Ishikawa (cell line): ENCODE measurements around the gene ABCC8.

Experiments used
- CEBPB ChIP-seq: IDR thresholded peaks from 2 replicates; pipeline ENCODE4 v1.6.1; 2012
- CREB1 ChIP-seq: IDR thresholded peaks from 2 replicates; pipeline ENCODE4 v1.6.1; 2012; ENCODE audit warnings: low read depth
- EGR1 ChIP-seq: IDR thresholded peaks from 2 replicates; pipeline ENCODE4 v1.6.1; 2012
- EP300 ChIP-seq: IDR thresholded peaks from 2 replicates; pipeline ENCODE4 v1.6.1; 2012; ENCODE audit warnings: borderline replicate concordance
- FOXM1 ChIP-seq: IDR thresholded peaks from 2 replicates; pipeline ENCODE4 v1.6.1; 2012; ENCODE audit warnings: low read depth, borderline replicate concordance
- NFIC ChIP-seq: IDR thresholded peaks from 2 replicates; pipeline ENCODE4 v1.6.1; 2012
- RAD21 ChIP-seq: IDR thresholded peaks from 2 replicates; pipeline ENCODE4 v1.6.1; 2012; ENCODE audit warnings: low read depth
- TAF1 ChIP-seq: IDR thresholded peaks from 2 replicates; pipeline ENCODE4 v1.6.1; 2012; ENCODE audit warnings: low read depth, mild to moderate bottlenecking
- TCF12 ChIP-seq: IDR thresholded peaks from 2 replicates; pipeline ENCODE4 v1.6.1; 2012; ENCODE audit warnings: low read depth
- TEAD4 ChIP-seq: IDR thresholded peaks from 2 replicates; pipeline ENCODE4 v1.6.1; 2012
- YY1 ChIP-seq: IDR thresholded peaks from 2 replicates; pipeline ENCODE4 v1.6.1; 2012; ENCODE audit warnings: low read depth
- ZBTB7A ChIP-seq: IDR thresholded peaks from 2 replicates; pipeline ENCODE4 v1.6.1; 2012; ENCODE audit warnings: low read depth
- TF ChIP-seq, protein P1 (sequence below): IDR thresholded peaks from 2 replicates; pipeline ENCODE4 v1.6.1; 2012; ENCODE audit warnings: low read depth, mild to moderate bottlenecking
- TF ChIP-seq, protein P2 (sequence below): IDR thresholded peaks from 2 replicates; pipeline ENCODE4 v1.6.1; 2012
- TF ChIP-seq, protein P3 (sequence below): IDR thresholded peaks from 2 replicates; pipeline ENCODE4 v1.6.1; 2012

The ABCC8 gene

DNA sequence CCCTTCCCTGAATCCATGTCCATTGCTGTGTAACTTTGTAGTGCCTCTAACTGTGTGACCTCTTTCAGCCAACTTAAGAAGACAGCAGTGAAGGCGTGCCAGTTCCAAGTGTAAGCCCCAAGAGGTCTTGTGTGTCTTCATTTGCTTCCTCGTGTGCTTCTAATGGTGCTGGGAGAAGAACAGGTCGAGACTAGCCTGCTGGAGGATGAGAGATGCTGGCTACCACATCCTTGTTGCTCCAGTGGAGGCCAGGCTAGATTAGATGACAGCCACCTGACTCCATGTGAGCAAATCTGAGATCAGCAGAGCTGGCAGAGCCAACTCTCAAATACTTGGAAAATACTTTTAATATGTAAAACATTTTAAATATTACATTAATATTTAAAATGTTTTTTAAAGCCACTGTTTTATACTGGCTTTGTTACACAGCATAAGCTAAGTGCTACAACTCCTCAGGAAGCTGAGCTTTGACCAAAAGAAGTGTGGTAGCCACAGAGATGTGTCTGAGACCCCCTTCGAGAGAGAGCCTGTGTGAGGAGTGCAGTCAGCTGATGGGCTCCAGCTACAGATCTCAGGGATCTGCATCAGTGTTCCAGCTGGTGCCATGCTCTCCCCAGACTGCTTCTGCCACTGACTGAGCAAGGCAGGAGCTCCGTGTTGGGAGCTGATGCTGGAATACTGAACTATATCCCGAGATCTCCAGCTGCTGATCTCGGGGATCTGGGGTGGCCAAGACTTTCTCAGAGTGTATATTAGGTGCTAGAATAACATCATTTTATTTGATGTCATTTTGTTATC, 97.1 kb downstream of the ABCC8 start:
- TF ChIP-seq TEAD4 (no peak), EGR1 (no peak), TAF1 (no peak), RAD21 (no peak), NFIC (no peak), ZBTB7A (no peak), TCF12 (no peak), FOXM1 (no peak), EP300 (no peak), CEBPB (no peak)
- TF ChIP-seq, protein P1, sequence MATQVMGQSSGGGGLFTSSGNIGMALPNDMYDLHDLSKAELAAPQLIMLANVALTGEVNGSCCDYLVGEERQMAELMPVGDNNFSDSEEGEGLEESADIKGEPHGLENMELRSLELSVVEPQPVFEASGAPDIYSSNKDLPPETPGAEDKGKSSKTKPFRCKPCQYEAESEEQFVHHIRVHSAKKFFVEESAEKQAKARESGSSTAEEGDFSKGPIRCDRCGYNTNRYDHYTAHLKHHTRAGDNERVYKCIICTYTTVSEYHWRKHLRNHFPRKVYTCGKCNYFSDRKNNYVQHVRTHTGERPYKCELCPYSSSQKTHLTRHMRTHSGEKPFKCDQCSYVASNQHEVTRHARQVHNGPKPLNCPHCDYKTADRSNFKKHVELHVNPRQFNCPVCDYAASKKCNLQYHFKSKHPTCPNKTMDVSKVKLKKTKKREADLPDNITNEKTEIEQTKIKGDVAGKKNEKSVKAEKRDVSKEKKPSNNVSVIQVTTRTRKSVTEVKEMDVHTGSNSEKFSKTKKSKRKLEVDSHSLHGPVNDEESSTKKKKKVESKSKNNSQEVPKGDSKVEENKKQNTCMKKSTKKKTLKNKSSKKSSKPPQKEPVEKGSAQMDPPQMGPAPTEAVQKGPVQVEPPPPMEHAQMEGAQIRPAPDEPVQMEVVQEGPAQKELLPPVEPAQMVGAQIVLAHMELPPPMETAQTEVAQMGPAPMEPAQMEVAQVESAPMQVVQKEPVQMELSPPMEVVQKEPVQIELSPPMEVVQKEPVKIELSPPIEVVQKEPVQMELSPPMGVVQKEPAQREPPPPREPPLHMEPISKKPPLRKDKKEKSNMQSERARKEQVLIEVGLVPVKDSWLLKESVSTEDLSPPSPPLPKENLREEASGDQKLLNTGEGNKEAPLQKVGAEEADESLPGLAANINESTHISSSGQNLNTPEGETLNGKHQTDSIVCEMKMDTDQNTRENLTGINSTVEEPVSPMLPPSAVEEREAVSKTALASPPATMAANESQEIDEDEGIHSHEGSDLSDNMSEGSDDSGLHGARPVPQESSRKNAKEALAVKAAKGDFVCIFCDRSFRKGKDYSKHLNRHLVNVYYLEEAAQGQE: no peak
- TF ChIP-seq, protein P2, sequence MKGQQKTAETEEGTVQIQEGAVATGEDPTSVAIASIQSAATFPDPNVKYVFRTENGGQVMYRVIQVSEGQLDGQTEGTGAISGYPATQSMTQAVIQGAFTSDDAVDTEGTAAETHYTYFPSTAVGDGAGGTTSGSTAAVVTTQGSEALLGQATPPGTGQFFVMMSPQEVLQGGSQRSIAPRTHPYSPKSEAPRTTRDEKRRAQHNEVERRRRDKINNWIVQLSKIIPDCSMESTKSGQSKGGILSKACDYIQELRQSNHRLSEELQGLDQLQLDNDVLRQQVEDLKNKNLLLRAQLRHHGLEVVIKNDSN: no peak
- TF ChIP-seq, protein P3, sequence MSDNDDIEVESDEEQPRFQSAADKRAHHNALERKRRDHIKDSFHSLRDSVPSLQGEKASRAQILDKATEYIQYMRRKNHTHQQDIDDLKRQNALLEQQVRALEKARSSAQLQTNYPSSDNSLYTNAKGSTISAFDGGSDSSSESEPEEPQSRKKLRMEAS: no peak

DNA sequence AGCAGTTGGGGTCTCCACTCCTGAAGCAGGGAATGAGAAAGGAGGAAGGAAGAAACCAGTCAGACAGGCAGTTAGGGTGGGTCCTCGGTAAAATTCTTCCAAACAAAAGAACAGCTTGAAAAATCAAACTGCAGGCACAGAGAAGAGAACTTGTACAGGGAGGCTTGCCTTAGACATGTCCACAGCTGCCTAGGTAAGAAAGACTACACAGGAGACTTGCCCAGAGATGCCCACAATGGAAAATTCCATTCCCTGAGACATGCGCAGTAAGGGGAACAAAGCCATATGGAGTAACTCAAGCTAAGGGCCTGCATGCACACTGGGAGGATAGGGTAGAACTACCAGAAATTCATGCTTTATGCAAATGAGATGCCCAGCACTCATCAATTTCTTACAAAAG, 98.0 kb downstream of the ABCC8 start:
- no peak for TF ChIP-seq TEAD4
- TF ChIP-seq TAF1: no peak
- TF ChIP-seq, protein P3: no peak
- TF ChIP-seq FOXM1: no peak
- no peak for TF ChIP-seq EP300
- no peak for TF ChIP-seq EGR1
- TF ChIP-seq ZBTB7A: no peak
- TF ChIP-seq, protein P2: no peak

DNA sequence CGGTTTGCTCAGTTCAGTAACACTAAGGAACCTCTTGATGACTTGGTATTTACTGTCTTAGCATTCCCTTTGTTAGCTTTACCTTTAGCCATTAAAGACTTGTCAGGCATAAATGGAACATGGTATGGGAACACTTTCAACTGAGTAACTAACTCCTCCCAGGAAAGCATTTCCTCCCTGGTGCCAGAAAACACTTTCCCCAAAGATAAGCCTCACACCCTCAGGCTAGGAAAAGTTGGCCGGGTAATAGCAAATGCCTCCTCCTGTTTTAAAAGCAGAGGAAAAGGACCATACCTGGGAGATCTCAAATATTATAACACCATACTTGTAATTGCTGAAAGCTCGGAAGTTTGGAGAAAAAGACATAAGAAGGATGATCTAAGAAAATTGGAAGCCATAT, 100.2 kb downstream of the ABCC8 start:
- TF ChIP-seq TAF1 (no peak), NFIC (no peak), ZBTB7A (no peak), TEAD4 (no peak), RAD21 (no peak), FOXM1 (no peak), EGR1 (no peak), TCF12 (no peak), CREB1 (no peak), EP300 (no peak), YY1 (no peak), CEBPB (no peak)
- TF ChIP-seq, protein P1: no peak
- TF ChIP-seq, protein P3: no peak

DNA sequence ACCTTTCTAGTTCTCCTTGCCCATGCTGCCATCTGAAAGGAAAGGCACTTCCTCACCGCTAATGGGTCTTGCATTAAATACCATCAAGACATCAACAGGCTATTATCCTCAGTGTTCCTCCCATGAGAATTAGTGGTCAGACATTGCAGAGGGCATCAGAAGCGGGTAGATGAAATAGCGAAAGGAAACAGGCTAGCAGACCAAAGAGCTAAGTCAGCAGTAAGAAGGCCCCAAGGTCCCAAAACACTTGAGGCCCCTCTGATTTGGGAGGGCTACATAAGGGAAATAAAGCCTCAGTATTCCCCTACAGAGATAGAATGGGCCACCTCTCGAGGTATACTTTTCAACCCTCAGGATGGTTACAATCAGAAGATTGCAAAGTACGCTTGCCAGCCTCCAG, 101.1 kb downstream of the ABCC8 start:
- TF ChIP-seq CREB1 (no peak), FOXM1 (no peak), ZBTB7A (no peak), TEAD4 (no peak), CEBPB (no peak), EP300 (no peak), YY1 (no peak), RAD21 (no peak), TCF12 (no peak), TAF1 (no peak), NFIC (no peak), EGR1 (no peak)
- TF ChIP-seq, protein P2: no peak
- TF ChIP-seq, protein P1: no peak
- TF ChIP-seq, protein P3: no peak
